Stimulated activated CD8-positive, alpha-beta memory T cell treated with anti-CD3 and anti-CD28 coated beads, Interleukin-4, amount 100 ng/mL, for 1 hour (primary cell): ENCODE results near the gene SCAP.
"Not testable (repeated sequence)": the region's sequence is repeated elsewhere in the genome, so short reads cannot be mapped to it uniquely, and the experiment has no call there.

Source experiments
- DNase-seq, 2 donors: peaks; one replicate each; pipeline ENCODE4 v3.0.0-alpha.2; 2020; ENCODE audit warnings: low read depth in 2 of 2, low spot score in 1 of 2

SCAP gene

GRCh38 chr3:47399531-47400270, 76.0 kb downstream of the SCAP start:
- no peak for DNase-seq

DNA sequence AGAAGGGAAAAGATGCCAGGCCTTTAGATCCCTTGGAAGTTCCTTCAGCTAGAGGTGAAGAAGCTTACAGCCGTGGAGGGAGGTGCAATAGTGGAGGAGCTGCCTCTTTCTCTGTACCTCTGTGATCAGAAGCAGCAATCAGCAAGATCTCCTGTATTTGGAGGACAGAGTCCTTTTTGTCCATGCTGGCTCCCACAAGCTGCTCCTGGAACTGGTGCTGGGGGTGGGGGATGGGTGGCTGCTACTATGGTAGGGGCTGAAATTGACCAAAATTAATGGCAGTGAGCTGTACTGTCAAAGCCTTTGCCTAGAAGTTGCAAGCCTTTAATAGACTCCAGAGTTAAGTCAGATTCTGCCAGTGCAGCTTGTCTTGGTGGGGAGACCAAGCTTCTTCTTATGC, 76.7 kb downstream of the SCAP start:
- DNase-seq: no peak

GRCh38 chr3:47398228-47398627, 77.5 kb downstream of the SCAP start:
- no peak for DNase-seq

GRCh38 chr3:47394881-47395280, 80.9 kb downstream of the SCAP start:
- DNase-seq: no peak

DNA sequence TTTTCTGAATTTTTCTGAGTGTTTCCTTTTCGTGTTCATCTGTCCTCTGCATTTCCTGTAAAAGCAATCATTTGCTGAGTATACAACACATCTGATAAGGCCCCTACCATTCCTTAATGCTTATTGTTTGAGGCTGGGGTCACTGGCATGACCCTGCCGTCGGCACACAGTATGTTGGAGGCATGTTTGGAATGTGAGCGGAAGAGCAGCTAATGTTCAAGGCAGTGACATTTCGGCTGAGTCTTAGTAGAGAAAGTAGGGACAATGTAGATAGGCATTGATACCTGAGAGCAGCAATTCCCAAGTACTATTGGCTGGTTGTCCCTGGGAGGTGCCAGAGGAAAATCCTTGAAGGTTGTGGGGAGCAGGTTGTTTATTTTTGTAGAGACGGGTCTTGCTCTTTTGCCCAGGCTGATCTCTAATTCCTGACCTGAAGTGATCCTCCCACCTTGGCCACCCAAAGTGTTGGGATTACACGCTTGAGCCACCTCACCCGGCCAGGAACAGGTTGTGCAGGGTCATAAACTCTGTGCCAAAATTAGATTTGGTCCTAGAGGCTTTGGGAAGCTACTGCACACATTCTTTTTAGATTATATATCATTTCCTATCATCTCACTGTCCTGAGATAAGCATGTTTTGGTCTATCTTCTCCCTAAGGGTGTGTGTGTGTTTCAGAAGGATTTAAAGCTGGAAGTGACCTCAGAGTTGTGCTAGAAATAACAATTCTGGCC, 81.4 kb downstream of the SCAP start:
- DNase-seq: no peak

- no peak for DNase-seq
These were observed 82.8 kb downstream of the SCAP start for GRCh38 chr3:47392933-47393332.

DNA sequence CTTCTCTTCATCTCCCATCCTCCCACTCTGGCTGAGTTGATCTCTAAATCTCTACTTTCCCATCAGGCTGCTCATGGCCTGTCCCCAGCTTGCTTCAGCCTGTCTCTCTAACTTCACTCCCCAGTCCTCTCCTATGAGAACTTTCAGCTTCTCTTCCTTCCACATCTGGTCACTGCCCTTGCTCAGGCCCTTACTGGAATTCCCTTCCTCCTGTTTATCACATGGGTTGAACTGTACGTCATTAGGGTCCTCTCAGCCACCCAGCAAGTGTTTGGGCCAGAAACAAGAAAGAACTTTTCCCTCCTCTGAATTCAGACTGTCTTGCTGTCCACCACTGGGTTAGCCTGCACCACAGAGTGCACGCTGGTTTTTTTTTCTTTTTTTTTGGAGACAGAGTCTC, 89.9 kb downstream of the SCAP start:
- no peak for DNase-seq

DNA sequence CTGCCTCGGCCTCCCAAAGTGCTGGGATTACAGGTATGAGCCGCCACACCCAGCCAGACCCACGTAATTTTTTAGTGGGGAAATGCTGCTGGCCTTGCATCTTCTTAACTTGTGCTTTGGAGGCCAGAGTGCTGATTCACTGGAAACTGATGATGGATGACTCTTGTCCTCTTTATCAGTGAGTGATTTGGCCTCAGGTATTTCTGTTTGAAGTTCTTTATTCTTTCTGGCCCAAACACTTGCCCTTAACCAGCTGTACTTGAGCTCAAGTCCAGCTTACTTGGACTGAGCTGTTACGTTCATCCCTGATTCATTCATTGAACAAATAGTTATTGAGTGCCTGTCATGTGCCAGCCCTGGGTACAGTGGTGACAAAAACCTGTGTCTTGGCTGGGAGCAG, 90.7 kb downstream of the SCAP start:
- no peak for DNase-seq

- no peak for DNase-seq
These were observed 91.3 kb downstream of the SCAP start for GRCh38 chr3:47384425-47384824.

DNA sequence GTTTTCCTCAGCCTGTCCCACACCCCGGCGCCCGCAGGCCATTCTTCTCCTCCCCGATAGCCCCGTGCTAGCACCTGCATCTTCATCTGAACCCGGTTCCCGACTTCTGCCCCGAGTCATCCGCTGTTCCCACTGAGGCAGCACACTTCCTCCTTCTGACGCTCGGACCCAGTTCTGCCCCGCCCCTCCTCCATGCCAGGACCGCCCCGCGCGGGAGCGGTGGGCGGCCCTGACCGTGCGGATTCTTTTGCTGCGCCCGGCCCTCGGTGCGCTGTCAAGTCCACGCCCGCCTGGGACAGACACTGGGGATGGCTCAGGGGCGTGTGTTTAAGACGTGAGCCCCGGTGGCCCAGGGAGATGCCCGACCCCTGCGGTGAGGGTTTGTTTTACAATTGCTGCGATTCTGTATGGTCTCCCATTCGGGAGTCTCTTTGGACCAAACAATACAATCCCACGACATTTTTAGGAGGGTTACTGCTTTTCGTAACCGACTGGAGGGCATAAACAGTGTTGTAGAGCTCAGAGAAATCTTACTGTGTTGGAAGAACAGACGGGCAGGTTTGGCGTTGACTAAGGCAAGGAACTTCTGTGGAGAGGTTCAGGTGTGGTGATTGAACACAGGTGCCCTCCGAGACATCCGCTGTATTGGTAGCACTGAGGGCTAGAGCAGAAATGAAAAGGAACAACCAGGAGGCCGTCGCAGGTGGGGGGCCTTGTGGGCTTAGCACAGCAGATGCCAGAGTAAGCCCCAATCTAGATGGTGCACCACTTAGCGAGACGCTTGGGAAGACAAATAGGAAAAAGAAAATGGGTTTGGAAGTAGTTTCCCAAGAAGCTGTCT, 94.2 kb downstream of the SCAP start:
- peak; percentile 35 to 41 for DNase-seq

DNA sequence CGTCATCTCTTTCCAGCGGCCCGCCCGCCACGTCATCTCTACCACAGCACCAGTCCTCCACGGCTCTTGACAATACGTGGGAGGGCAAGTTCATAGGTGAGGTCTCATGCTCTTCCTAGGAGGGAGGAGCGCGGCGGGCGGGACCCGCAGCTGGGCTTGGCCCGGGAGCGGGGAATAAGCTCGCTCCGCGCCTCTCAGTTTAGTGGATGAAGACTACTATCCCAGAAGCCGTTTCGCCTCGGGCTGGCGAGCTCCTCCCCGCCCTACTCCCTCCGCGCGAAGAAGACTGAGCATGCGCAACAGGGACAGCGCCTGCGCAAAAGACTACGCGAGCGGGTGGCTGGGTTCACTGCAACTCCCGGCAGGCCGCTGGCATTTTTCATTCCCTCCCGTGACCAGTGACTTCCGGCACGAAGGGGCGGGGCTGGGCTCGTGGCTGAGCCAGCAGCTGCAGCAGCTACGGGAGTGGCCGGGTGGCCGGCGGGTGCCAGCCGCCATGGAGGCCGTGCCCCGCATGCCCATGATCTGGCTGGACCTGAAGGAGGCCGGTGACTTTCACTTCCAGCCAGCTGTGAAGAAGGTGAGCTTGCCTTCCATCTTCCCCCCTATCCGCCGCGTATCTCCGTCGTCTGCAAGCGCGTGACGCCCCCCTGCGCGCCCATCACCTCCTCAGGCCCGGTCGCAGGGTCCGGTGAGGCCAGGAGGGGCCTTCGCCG, 95.0 kb downstream of the SCAP start, which contains the start of gene PTPN23:
TSS of gene PTPN23 (plus strand) at position 421 of the 716 bp plus-strand sequence. CDS start at position 497, 76 bp downstream.
- DNase-seq: peak; percentile 99

GRCh38 chr3:47380026-47380600, 95.6 kb downstream of the SCAP start:
- no peak for DNase-seq

DNA sequence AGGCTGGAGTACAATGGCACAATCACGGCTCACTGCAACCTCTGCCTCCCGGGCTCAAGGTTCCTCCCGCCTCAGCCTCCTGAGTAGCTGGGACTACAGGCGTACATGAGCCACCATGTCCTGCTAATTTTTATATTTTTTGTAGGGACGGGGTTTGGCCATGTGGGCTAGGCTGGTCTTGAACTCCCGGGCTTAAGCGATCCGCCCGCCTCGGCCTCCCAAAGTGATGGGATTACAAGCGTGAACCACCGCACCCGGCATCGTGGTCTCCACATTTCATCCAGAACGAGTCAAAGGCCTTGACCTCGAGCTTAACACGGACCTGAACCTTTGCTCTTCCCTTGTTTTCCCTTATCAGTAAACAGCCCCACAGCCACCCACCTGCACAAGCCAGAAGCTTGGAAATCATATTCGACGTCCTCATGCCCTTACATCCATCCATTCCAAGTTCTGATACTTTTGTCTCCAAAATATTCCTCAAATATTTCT, 96.3 kb downstream of the SCAP start:
- no peak for DNase-seq

DNA sequence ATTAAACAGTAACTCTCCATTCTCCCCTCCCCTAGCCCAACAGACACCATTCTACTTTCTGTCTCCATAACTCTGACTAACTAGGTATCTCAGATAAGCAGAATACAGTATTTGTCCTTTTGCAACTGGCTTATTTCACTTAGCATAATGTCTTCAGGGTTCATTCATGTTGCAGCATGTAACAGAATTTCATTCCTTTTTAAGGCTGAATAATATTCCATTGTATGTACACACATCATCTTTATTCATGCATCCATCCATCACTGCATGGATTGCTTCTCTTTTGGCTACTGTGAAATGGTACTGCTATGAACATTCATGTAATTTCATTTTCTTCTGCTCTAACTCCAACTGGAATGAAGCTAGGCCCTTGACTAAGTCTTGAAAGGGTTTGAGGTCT, 96.9 kb downstream of the SCAP start:
- DNase-seq: no peak

- DNase-seq: no peak
These were observed 98.6 kb downstream of the SCAP start for GRCh38 chr3:47377186-47377585.

DNA sequence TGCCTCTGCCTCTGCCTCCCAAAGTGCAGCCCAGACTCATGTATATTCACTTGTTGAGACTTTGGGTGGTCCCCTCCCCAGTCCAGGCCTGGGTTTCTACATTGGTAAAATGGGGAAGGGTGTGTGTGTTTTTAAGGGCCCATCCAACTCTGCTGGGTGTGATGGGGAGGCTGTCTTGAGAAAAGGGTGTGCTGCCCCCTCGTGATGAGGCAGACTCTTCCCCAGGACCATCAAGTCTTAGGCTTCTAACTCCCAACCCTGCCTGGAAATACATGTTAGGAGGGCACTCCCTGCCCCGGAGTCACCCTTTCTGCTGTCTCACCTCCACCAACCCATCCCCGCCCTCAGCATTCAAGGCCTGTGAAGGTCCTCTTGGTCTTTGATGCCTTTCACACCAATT, 99.3 kb downstream of the SCAP start:
- DNase-seq: no peak

DNA sequence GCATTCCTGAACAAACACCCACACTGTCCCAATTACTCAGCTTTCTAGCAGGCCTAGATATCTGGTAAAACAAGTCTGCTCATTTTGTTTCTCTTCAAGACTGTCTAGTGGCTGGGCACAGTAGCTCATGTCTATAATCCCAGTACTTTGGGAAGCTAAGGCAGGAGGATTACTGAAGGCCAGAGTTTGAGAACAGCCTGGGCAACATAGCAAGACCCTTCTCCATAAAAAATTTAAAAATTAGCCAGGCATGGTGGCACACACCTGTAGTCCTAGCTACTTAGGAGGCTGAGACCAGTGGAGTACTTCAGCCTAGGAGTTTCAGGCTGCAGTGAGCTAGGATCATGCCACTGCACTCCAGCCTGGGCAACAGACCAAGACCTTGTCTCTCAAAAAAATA, 101.2 kb downstream of the SCAP start:
- DNase-seq: no peak

DNA sequence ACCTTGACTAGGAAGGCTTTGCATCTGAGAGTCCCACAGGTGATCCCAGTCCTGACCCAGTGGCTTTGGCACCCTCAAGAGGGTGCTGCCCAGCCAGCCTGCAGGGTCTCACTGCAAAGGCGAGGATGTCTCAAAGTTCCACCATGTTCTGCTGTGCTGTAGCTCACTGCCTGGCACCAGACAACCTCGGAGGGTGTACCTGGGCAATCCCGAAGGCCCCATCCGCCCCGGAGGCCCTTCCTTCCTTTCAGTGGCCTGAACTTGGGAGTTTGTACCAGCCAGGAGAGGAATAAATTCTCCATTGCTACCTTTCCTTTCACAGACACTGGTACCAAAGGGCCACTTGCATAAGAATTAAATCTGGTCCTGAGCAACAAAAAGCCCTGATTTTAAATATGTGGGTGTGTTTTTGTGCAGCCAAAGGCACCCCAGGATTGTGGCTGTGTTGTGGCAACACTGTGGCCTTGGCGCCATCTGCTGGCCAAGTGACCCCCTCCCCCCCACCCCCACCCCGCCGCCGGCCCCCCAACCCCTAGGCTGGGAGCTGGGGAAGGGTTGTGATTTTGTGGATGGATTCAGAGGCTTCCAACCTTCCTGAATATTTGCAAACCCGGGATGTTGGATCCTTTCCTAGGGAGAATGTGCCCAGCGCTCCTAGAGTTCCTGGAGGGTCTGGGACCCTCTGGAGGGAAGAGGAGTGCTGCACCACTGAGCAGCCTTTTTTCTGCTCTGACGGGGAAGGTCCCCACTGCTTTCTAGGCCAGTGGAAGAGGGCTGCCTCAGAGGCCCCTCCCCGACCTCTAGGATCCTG, 104.6 kb downstream of the SCAP start:
- DNase-seq: no peak

- not testable (repeated sequence) for DNase-seq
These were observed 105.7 kb downstream of the SCAP start for GRCh38 chr3:47370020-47370419.

GRCh38 chr3:47367631-47368030, 108.1 kb downstream of the SCAP start:
- no peak for DNase-seq
